Glutamatergic neuron (in vitro differentiated cells): ENCODE measurements around the gene BABAM2. TPM values are rescaled to one million over a fixed set of nuclear protein-coding genes. Genes with fewer than 3 reads are reported as not detected.

Experiments
- DNase-seq: peaks from one replicate; pipeline ENCODE4 v3.0.0; 2022
- H3K27ac Mint-ChIP-seq: one replicate; pipeline ENCODE4 v1.8.0; 2020; ENCODE audit warnings: mild to moderate bottlenecking, mixed read lengths, inconsistent platforms; ENCODE audit not compliant: unreplicated experiment
- H3K27me3 Mint-ChIP-seq: one replicate; pipeline ENCODE4 v1.8.0; 2020; ENCODE audit warnings: mild to moderate bottlenecking, moderate library complexity, mixed read lengths, inconsistent platforms; ENCODE audit not compliant: unreplicated experiment
- H3K36me3 Mint-ChIP-seq: one replicate; pipeline ENCODE4 v1.8.0; 2020; ENCODE audit warnings: mild to moderate bottlenecking, mixed read lengths, inconsistent platforms; ENCODE audit not compliant: unreplicated experiment
- H3K4me1 Mint-ChIP-seq: one replicate; pipeline ENCODE4 v1.8.0; 2020; ENCODE audit warnings: mild to moderate bottlenecking, low read depth, mixed read lengths, inconsistent platforms; ENCODE audit not compliant: unreplicated experiment
- H3K4me3 Mint-ChIP-seq: one replicate; pipeline ENCODE4 v1.8.0; 2020; ENCODE audit warnings: mild to moderate bottlenecking, mixed read lengths, inconsistent platforms; ENCODE audit not compliant: unreplicated experiment
- H3K9me3 Mint-ChIP-seq: one replicate; pipeline ENCODE4 v1.8.0; 2020; ENCODE audit warnings: mild to moderate bottlenecking, moderate library complexity, mixed read lengths, inconsistent platforms; ENCODE audit not compliant: unreplicated experiment
- total RNA-seq: library from RNA; stranded (reverse); fragmentation: NEBNext Ultra II Directional; extraction: Animal tissue kit (Norgen Biotek cat#: 25700); gene quantifications from one replicate; pipeline ENCODE4 v1.2.1, GENCODE V29; 2021; ENCODE audit not compliant: unreplicated experiment
- TF ChIP-seq, protein P1 (sequence below): fragments of 200-600 bp; sonication (generic); IDR thresholded peaks from one replicate; pipeline ENCODE4 v1.5.0; 2021; ENCODE audit not compliant: partially characterized antibody, unreplicated experiment

The BABAM2 gene
- total RNA-seq, 1 donor from 2014 or later = 29.9 TPM

DNA sequence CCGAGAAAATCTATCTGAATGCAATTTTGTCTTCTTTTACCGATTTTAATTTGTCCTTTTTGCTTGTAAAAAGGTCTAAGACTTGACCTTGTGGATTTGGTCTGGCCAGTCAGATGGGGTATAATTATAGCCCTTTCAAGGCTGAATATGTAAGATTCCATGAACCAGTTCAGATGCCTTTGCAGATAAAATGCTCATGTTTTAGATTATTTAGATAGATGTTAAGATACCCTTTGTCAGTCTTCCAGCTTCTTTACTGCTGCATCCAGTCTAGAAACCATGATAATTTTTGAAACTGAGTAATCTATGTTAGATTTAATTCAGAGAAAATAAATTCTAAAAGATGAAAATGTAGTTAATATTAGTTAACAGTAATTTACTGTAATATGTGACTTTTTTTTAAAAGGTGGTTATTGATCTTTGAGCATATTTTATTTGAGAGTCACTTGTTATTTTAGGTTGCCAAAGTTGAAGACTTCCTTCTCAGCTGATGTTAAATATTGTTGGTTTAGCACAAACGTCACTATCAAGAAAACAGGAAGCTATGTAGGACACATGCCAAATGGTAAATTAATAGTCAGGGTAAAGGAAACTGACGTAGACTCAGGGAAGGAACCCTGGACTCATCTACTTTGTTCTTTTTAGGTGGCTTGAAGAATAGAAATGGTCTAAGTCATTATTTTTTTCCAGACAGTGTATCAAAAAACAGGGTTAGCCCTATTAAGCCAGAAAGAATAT lies 29.8 kb downstream of the BABAM2 start:
- Mint-ChIP-seq H3K4me1 (no peaks in the 10 kb centered on the region), H3K4me3 (no peak overlapping the region), H3K27ac (no peak overlapping the region), H3K27me3 (no peaks in the 10 kb centered on the region), H3K36me3 (no peaks in the 10 kb centered on the region), H3K9me3 (no peaks in the 10 kb centered on the region)
- DNase-seq = no peak
- TF ChIP-seq, protein P1, sequence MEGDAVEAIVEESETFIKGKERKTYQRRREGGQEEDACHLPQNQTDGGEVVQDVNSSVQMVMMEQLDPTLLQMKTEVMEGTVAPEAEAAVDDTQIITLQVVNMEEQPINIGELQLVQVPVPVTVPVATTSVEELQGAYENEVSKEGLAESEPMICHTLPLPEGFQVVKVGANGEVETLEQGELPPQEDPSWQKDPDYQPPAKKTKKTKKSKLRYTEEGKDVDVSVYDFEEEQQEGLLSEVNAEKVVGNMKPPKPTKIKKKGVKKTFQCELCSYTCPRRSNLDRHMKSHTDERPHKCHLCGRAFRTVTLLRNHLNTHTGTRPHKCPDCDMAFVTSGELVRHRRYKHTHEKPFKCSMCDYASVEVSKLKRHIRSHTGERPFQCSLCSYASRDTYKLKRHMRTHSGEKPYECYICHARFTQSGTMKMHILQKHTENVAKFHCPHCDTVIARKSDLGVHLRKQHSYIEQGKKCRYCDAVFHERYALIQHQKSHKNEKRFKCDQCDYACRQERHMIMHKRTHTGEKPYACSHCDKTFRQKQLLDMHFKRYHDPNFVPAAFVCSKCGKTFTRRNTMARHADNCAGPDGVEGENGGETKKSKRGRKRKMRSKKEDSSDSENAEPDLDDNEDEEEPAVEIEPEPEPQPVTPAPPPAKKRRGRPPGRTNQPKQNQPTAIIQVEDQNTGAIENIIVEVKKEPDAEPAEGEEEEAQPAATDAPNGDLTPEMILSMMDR = no peak

DNA sequence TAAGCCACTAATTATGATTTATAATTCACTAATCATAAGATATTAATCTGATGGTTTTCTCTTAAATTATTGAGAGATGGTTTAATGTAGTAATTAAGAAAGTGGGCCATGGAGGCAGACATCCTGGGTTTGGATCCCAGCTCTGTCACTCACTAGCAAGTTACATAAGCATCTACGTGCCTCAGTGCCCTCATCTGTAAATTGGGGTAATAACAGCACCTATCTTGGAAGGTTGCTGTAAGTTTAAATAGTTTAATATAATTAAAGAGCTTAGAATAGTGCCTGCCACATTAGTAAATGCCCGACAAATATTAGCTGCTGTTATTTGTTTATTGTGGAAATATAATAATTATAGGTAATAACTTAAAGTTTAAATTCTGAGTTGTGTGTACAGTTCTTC lies 30.9 kb downstream of the BABAM2 start:
- no peak for DNase-seq
- H3K27me3 Mint-ChIP-seq = no peaks in the 10 kb centered on the region
- H3K9me3 Mint-ChIP-seq = no peaks in the 10 kb centered on the region
- TF ChIP-seq, protein P1 = no peak
- no peak overlapping the region for H3K27ac Mint-ChIP-seq
- no peak overlapping the region for H3K4me3 Mint-ChIP-seq
- no peaks in the 10 kb centered on the region for H3K4me1 Mint-ChIP-seq
- no peaks in the 10 kb centered on the region for H3K36me3 Mint-ChIP-seq

DNA sequence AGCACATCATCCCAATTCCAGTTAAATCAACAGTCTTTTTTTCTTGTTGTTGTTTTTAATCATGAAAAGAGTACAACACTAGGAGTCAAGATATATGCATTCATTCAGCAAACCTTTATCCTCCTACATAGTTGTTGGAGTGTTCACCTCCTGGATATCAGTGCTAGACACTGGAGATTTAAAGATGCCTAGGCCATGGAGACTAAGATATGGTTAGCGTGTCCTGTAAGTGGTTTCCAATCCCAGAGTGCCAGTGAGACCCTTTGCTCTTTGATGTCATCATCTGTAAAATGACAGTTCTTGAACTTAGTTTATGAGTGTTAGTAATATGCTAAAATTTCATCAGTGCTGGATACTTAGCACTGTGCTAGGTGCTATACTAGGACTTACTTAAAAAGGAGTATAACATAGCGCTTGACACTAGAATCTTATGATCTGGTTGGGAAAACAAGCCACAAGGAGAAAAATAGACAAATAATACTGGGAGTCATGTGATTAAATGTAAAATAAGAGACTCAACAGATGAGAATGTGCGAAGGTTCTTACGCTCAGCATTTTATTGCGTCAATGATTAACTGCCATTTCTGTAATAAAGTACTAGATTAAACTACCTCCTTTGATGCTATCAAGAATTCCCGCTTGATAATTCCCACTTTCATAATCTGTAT lies 31.5 kb downstream of the BABAM2 start:
- Mint-ChIP-seq H3K27ac (no peak overlapping the region), H3K4me3 (no peak overlapping the region), H3K9me3 (no peaks in the 10 kb centered on the region), H3K27me3 (no peaks in the 10 kb centered on the region), H3K4me1 (no peaks in the 10 kb centered on the region), H3K36me3 (no peaks in the 10 kb centered on the region)
- DNase-seq = no peak
- TF ChIP-seq, protein P1 = no peak

DNA sequence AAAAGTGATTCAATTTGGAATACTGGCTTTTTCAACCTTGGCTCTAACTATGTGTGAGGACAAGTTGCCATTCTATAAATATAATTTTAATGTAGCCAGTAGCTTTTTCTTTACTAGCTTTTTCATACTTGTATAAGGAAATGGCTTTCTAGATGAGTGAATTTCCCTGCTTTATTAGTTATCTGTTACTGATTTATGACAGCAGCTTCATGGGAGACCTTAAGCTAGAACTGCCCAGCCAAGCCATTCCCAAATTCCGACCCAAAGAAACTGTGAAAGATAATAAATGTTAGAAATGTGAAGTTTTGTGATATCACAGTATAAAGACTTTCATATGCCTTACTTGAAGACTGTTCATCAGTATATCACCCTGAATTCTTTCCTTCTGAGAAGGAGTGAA lies 32.3 kb downstream of the BABAM2 start:
- TF ChIP-seq, protein P1 = no peak
- Mint-ChIP-seq H3K9me3 (no peaks in the 10 kb centered on the region), H3K27ac (no peak overlapping the region), H3K4me3 (no peak overlapping the region), H3K27me3 (no peaks in the 10 kb centered on the region), H3K36me3 (no peaks in the 10 kb centered on the region), H3K4me1 (no peaks in the 10 kb centered on the region)
- no peak for DNase-seq
